ENCODE measurements around the gene NOXO1. TPM values are rescaled to one million over a fixed set of nuclear protein-coding genes. Genes with fewer than 3 reads are reported as not detected.
A peak's percentile ranks its signal among the peaks of the same experiment; 100 is the strongest.

The NOXO1 gene
- total RNA-seq, 1 donor from 2014 or later = 0.63 TPM

DNA sequence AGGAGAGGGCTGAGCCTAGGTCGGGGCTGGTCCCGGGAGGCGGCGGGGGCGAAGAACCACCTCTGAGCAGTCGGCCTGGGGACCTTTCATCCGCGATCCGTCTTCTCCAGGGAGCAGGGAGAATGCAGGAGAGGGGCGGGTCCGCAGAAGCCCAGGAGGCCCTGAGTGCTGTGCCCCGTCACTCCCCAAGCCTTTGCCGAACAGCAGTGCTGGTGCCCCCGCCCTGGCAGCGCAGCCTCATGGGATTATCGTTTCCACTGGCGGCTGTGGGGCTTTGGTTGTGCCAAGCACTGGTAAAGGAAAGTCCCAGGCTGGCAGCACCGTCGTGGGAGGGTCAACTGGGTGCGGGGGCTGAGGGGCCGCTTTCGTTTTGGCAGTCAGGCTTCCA is 8.8 kb downstream of the NOXO1 start:
- TF ChIP-seq, protein P1, sequence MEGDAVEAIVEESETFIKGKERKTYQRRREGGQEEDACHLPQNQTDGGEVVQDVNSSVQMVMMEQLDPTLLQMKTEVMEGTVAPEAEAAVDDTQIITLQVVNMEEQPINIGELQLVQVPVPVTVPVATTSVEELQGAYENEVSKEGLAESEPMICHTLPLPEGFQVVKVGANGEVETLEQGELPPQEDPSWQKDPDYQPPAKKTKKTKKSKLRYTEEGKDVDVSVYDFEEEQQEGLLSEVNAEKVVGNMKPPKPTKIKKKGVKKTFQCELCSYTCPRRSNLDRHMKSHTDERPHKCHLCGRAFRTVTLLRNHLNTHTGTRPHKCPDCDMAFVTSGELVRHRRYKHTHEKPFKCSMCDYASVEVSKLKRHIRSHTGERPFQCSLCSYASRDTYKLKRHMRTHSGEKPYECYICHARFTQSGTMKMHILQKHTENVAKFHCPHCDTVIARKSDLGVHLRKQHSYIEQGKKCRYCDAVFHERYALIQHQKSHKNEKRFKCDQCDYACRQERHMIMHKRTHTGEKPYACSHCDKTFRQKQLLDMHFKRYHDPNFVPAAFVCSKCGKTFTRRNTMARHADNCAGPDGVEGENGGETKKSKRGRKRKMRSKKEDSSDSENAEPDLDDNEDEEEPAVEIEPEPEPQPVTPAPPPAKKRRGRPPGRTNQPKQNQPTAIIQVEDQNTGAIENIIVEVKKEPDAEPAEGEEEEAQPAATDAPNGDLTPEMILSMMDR (conservative IDR thresholded peaks at IDR 0.05) = no peak
- Mint-ChIP-seq H3K27ac (peak overlapping the region; percentile 95), H3K4me1 (ENCODE audit: unreplicated experiment) (peaks cover 16% of the 10 kb centered on the region), H3K9me3 (no peaks in the 10 kb centered on the region), H3K27me3 (no peaks in the 10 kb centered on the region), H3K36me3 (no peaks in the 10 kb centered on the region), H3K4me3 (peak overlapping the region; percentile 94)
- no peak for DNase-seq (ENCODE audit: extremely low spot score, unreplicated experiment)

DNA sequence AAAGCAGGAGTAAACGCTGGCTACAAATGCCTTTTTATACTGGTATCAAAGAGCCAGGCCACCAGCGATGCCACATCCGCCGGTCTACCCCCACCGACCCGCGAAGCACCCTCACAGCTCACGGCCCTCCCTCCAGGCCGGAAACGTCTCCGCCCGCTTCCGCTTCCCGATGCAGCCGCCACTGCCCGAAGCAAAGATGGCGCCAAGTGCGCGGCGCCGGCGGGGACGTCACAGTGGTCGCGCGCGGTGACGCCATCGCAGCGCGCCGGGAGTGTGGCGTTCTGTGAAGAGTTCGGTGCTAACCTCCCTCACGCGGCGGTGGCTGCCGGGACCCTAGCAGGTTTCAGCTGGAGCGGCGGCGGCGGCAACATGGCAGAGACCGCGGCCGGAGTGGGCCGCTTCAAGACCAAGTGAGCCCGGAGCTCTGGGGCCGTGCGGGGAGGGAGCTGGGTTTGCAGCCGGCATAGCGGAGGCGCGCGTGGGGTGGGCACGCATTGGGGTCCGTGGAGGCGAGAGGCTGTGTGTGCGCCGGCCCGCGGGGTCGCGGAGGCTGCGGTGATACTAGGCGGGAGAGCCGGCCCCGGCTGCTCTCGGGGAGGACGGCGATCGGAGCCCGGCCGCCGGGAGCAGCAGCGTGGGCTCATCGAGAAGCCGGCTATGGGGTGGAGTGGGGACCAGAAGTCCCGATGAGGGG is 9.3 kb downstream of the NOXO1 start, which contains the start of gene TBL3:
TBL3 (plus strand) TSS at position 258 of the 694 bp plus-strand sequence; CDS start at position 370, 112 bp downstream.
- Mint-ChIP-seq H3K27me3 (no peaks in the 10 kb centered on the region), H3K4me3 (peak within 1 kb of the TSS; percentile 94), H3K9me3 (no peaks in the 10 kb centered on the region), H3K36me3 (no peaks in the 10 kb centered on the region), H3K4me1 (ENCODE audit: unreplicated experiment) (peaks cover 16% of the 10 kb centered on the region), H3K27ac (peak within 1 kb of the TSS; percentile 95)
- TF ChIP-seq, protein P1 (conservative IDR thresholded peaks at IDR 0.05) = no peak
- DNase-seq (ENCODE audit: extremely low spot score, unreplicated experiment) = peak; percentile 94

DNA sequence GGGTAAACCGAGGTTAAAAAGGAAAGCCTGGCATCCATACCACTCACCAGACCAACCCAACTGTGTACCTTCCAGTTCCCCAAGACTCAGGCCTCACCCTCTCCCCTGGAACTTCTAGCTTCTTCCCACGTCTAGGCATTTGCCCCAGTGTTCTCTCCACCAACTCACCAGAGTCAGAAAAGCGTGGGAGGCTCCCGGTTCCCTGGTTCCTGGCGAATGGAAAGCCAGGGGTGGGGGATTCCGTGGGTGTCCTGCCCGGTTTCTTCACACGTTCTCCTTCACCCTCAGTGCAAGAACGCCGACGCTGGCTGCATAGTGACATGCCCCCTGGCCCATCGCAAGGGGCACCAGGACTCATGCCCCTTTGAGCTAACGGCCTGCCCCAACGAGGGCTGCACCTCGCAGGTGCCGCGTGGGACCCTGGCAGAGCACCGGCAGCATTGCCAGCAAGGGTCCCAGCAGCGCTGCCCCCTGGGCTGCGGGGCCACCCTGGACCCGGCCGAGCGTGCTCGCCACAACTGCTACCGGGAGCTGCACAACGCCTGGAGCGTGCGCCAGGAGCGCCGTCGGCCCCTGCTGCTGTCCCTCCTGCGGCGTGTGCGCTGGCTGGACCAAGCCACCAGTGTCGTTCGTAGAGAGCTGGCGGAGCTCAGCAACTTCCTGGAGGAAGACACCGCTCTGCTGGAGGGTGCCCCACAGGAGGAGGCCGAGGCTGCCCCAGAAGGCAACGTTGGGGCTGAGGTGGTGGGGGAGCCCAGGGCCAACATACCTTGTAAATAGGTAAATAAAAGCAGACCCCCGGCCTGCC is 12.9 kb downstream of the NOXO1 start:
- peaks cover 8% of the 10 kb centered on the region for H3K36me3 Mint-ChIP-seq
- peaks cover 29% of the 10 kb centered on the region for H3K4me1 Mint-ChIP-seq (ENCODE audit: unreplicated experiment)
- no peak overlapping the region for H3K27ac Mint-ChIP-seq
- TF ChIP-seq, protein P1 (conservative IDR thresholded peaks at IDR 0.05) = no peak
- DNase-seq (ENCODE audit: extremely low spot score, unreplicated experiment) = no peak
- H3K9me3 Mint-ChIP-seq = no peaks in the 10 kb centered on the region
- no peaks in the 10 kb centered on the region for H3K27me3 Mint-ChIP-seq
- peak overlapping the region; percentile 66 for H3K4me3 Mint-ChIP-seq

DNA sequence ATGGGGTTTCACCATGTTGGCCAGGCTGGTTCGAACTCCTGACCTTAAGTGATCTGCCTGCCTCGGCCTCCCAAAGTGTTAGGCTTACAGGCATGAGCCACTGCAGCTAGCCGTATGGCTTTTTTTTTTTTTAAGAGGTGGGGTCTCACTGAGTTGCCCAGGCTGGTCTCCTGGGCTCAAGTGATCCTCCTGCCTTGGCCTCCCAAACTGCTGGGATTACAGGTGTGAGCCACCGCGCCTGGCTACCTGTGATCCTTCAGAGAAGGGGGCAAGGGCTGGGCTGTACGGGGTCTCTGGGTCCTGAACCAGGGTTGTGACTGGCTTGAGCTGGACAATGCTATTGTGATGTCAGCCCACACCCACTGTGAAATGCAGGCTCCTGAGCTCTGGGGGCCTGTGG is 14.8 kb downstream of the NOXO1 start, which contains the start of gene RNF151:
RNF151 (plus strand) TSS at position 397 of the 400 bp plus-strand sequence. CDS start 26 bp downstream, outside the sequence.
- Mint-ChIP-seq H3K36me3 (peaks cover 8% of the 10 kb centered on the region), H3K27me3 (no peaks in the 10 kb centered on the region), H3K4me1 (ENCODE audit: unreplicated experiment) (peaks cover 20% of the 10 kb centered on the region), H3K27ac (peak within 1 kb of the TSS; percentile 96), H3K4me3 (peak within 1 kb of the TSS; percentile 94), H3K9me3 (no peaks in the 10 kb centered on the region)
- TF ChIP-seq, protein P1 (conservative IDR thresholded peaks at IDR 0.05) = no peak
- no peak for DNase-seq (ENCODE audit: extremely low spot score, unreplicated experiment)

DNA sequence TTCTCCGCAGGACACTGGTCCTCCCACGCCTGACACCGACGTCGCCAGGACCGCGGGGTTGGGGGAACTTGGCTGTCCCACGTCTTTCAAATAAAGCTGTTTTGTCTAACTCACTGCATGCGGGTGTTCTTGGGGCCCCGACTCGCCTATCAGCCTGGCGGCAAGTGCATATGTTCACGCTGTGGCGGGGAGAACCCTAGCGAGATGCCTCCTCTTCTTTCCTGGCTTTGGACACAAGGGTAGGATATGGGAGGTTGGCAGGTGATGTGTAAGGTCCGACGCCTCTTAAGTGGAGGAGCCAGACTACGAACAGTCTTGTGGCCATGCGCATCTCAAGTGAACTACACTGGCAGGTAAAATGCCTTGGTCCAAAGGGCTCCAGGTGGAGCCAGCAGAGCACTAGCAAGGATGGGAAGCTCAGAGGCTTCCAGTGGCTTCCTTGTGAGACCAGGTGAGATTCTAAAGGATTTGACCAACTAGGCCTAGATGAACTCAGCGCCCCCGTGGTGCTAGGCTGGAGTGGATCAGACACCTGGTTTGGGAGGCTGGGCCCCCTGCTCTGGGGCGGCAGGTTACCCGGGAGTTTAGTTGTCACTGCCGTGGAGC is 15.8 kb downstream of the NOXO1 start:
- no peaks in the 10 kb centered on the region for H3K27me3 Mint-ChIP-seq
- peak overlapping the region; percentile 94 for H3K4me3 Mint-ChIP-seq
- TF ChIP-seq, protein P1 (conservative IDR thresholded peaks at IDR 0.05) = no peak
- peaks cover 13% of the 10 kb centered on the region for H3K36me3 Mint-ChIP-seq
- H3K9me3 Mint-ChIP-seq = no peaks in the 10 kb centered on the region
- H3K4me1 Mint-ChIP-seq (ENCODE audit: unreplicated experiment) = peaks cover 22% of the 10 kb centered on the region
- DNase-seq (ENCODE audit: extremely low spot score, unreplicated experiment) = no peak
- peak overlapping the region; percentile 96 for H3K27ac Mint-ChIP-seq
